Activated naive CD4-positive, alpha-beta T cell treated with anti-CD3 and anti-CD28 coated beads, Interleukin-2, amount 10 ng/mL, durations not matched to agents 7 days and 5 days (primary cell): ENCODE data around the gene COL7A1.
A peak's percentile ranks its signal among the peaks of the same experiment; 100 is the strongest.

Experiments used
- CTCF ChIA-PET: fragments of 350-600 bp; sonication (Branson Sonifier 250); formaldehyde crosslinking; loops from one replicate; lab custom pipeline; 2021; ENCODE audit warnings: antibody characterized with exemption; lab: Charles Lee
- DNase-seq: peaks from one replicate; pipeline ENCODE4 v3.0.0-alpha.2; 2020
- H3K27ac Mint-ChIP-seq: one replicate; pipeline ENCODE4 v1.8.0; 2021; ENCODE audit warnings: mild to moderate bottlenecking, moderate library complexity, mixed read lengths
- H3K27me3 Mint-ChIP-seq: one replicate; pipeline ENCODE4 v1.8.0; 2021; ENCODE audit warnings: mild to moderate bottlenecking, mixed read lengths
- H3K36me3 Mint-ChIP-seq: one replicate; pipeline ENCODE4 v1.8.0; 2021; ENCODE audit warnings: mixed read lengths
- H3K4me1 Mint-ChIP-seq: one replicate; pipeline ENCODE4 v1.8.0; 2021; ENCODE audit warnings: mixed read lengths
- H3K4me3 Mint-ChIP-seq: one replicate; pipeline ENCODE4 v1.8.0; 2021; ENCODE audit warnings: mild to moderate bottlenecking, moderate library complexity, mixed read lengths
- H3K9me3 Mint-ChIP-seq: one replicate; pipeline ENCODE4 v1.8.0; 2021; ENCODE audit warnings: mixed read lengths

Gene COL7A1

GRCh38 chr3:48591886-48592518 lies 3.1 kb downstream of the COL7A1 start:
- Mint-ChIP-seq H3K9me3 (no peaks in the 10 kb centered on the region), H3K27ac (no peak overlapping the region), H3K27me3 (peaks cover 91% of the 10 kb centered on the region), H3K4me3 (no peak overlapping the region), H3K36me3 (no peaks in the 10 kb centered on the region), H3K4me1 (peaks cover 6% of the 10 kb centered on the region)
- no peak for DNase-seq
- CTCF ChIA-PET, result no interaction called here

GRCh38 chr3:48591436-48591835 lies 3.7 kb downstream of the COL7A1 start:
- no peaks in the 10 kb centered on the region for H3K36me3 Mint-ChIP-seq
- CTCF ChIA-PET, result no interaction called here
- no peak for DNase-seq
- no peak overlapping the region for H3K27ac Mint-ChIP-seq
- peaks cover 88% of the 10 kb centered on the region for H3K27me3 Mint-ChIP-seq
- H3K4me3 Mint-ChIP-seq, result no peak overlapping the region
- H3K4me1 Mint-ChIP-seq, result peaks cover 6% of the 10 kb centered on the region
- H3K9me3 Mint-ChIP-seq, result no peaks in the 10 kb centered on the region

- CTCF ChIA-PET, result no interaction called here
- no peak overlapping the region for H3K4me3 Mint-ChIP-seq
- no peaks in the 10 kb centered on the region for H3K9me3 Mint-ChIP-seq
- peaks cover 56% of the 10 kb centered on the region for H3K27me3 Mint-ChIP-seq
- H3K27ac Mint-ChIP-seq, result no peak overlapping the region
- no peaks in the 10 kb centered on the region for H3K36me3 Mint-ChIP-seq
- no peak for DNase-seq
- H3K4me1 Mint-ChIP-seq, result no peaks in the 10 kb centered on the region
Measured at GRCh38 chr3:48588230-48588629, 6.9 kb downstream of the COL7A1 start.

- Mint-ChIP-seq H3K36me3 (no peaks in the 10 kb centered on the region), H3K27me3 (peaks cover 51% of the 10 kb centered on the region), H3K27ac (no peak overlapping the region), H3K4me1 (no peaks in the 10 kb centered on the region), H3K9me3 (no peaks in the 10 kb centered on the region), H3K4me3 (no peak overlapping the region)
- CTCF ChIA-PET, result no interaction called here
- no peak for DNase-seq
Measured at GRCh38 chr3:48587686-48588085, 7.4 kb downstream of the COL7A1 start.

GRCh38 chr3:48585411-48585810 lies 9.7 kb downstream of the COL7A1 start:
- CTCF ChIA-PET, result no interaction called here
- no peak for DNase-seq
- Mint-ChIP-seq H3K4me3 (no peak overlapping the region), H3K9me3 (no peaks in the 10 kb centered on the region), H3K36me3 (no peaks in the 10 kb centered on the region), H3K27ac (no peak overlapping the region), H3K27me3 (peaks cover 30% of the 10 kb centered on the region), H3K4me1 (no peaks in the 10 kb centered on the region)

- H3K27ac Mint-ChIP-seq, result no peak overlapping the region
- no peak for DNase-seq
- H3K9me3 Mint-ChIP-seq, result no peaks in the 10 kb centered on the region
- H3K27me3 Mint-ChIP-seq, result peaks cover 25% of the 10 kb centered on the region
- CTCF ChIA-PET, result no interaction called here
- H3K4me3 Mint-ChIP-seq, result no peak overlapping the region
- H3K4me1 Mint-ChIP-seq, result no peaks in the 10 kb centered on the region
- H3K36me3 Mint-ChIP-seq, result no peaks in the 10 kb centered on the region
Measured at GRCh38 chr3:48584836-48585235, 10.3 kb downstream of the COL7A1 start.

GRCh38 chr3:48581621-48582481 lies 13.3 kb downstream of the COL7A1 start:
- H3K4me3 Mint-ChIP-seq, result no peak overlapping the region
- H3K9me3 Mint-ChIP-seq, result no peaks in the 10 kb centered on the region
- DNase-seq, result no peak
- CTCF ChIA-PET, result no interaction called here
- no peaks in the 10 kb centered on the region for H3K4me1 Mint-ChIP-seq
- no peak overlapping the region for H3K27ac Mint-ChIP-seq
- H3K36me3 Mint-ChIP-seq, result no peaks in the 10 kb centered on the region
- no peaks in the 10 kb centered on the region for H3K27me3 Mint-ChIP-seq

GRCh38 chr3:48576647-48577046 lies 18.5 kb downstream of the COL7A1 start:
- DNase-seq, result no peak
- CTCF ChIA-PET, result interaction anchor here (0.6 kb wide), 1 partner anchor 294 kb away, joined by 3 read pairs; no protein-coding TSS in a partner anchor
- Mint-ChIP-seq H3K9me3 (no peaks in the 10 kb centered on the region), H3K27me3 (no peaks in the 10 kb centered on the region), H3K4me3 (no peak overlapping the region), H3K36me3 (no peaks in the 10 kb centered on the region), H3K27ac (no peak overlapping the region), H3K4me1 (no peaks in the 10 kb centered on the region)

- Mint-ChIP-seq H3K9me3 (no peaks in the 10 kb centered on the region), H3K27me3 (no peaks in the 10 kb centered on the region), H3K4me3 (no peak overlapping the region), H3K27ac (no peak overlapping the region), H3K4me1 (no peaks in the 10 kb centered on the region), H3K36me3 (no peaks in the 10 kb centered on the region)
- DNase-seq, result no peak
- CTCF ChIA-PET, result no interaction called here
Measured at GRCh38 chr3:48575366-48575765, 19.8 kb downstream of the COL7A1 start.

GRCh38 chr3:48573973-48574585 lies 21.1 kb downstream of the COL7A1 start:
- H3K9me3 Mint-ChIP-seq, result no peaks in the 10 kb centered on the region
- H3K4me1 Mint-ChIP-seq, result no peaks in the 10 kb centered on the region
- H3K27me3 Mint-ChIP-seq, result no peaks in the 10 kb centered on the region
- peak overlapping the region; percentile 25 for H3K27ac Mint-ChIP-seq
- CTCF ChIA-PET, result no interaction called here
- H3K36me3 Mint-ChIP-seq, result no peaks in the 10 kb centered on the region
- DNase-seq, result no peak
- H3K4me3 Mint-ChIP-seq, result no peak overlapping the region

- CTCF ChIA-PET, result interaction anchor here (1.1 to 1.4 kb wide), 2 partner anchors 15 to 172 kb away, joined by 3 to 4 read pairs; no protein-coding TSS in a partner anchor
- H3K36me3 Mint-ChIP-seq, result no peaks in the 10 kb centered on the region
- no peak overlapping the region for H3K27ac Mint-ChIP-seq
- H3K4me1 Mint-ChIP-seq, result no peaks in the 10 kb centered on the region
- no peaks in the 10 kb centered on the region for H3K27me3 Mint-ChIP-seq
- no peak for DNase-seq
- H3K9me3 Mint-ChIP-seq, result no peaks in the 10 kb centered on the region
- H3K4me3 Mint-ChIP-seq, result no peak overlapping the region
Measured at GRCh38 chr3:48572517-48572916, 22.6 kb downstream of the COL7A1 start.

GRCh38 chr3:48571938-48572337 lies 23.2 kb downstream of the COL7A1 start:
- Mint-ChIP-seq H3K4me3 (no peak overlapping the region), H3K36me3 (no peaks in the 10 kb centered on the region), H3K27me3 (no peaks in the 10 kb centered on the region), H3K4me1 (no peaks in the 10 kb centered on the region), H3K27ac (no peak overlapping the region), H3K9me3 (no peaks in the 10 kb centered on the region)
- CTCF ChIA-PET, result interaction anchor here (1.4 kb wide), 1 partner anchor 171 kb away, joined by 4 read pairs; no protein-coding TSS in a partner anchor
- no peak for DNase-seq

GRCh38 chr3:48569808-48570450 lies 25.2 kb downstream of the COL7A1 start:
- DNase-seq, result no peak
- H3K27me3 Mint-ChIP-seq, result no peaks in the 10 kb centered on the region
- no peaks in the 10 kb centered on the region for H3K9me3 Mint-ChIP-seq
- H3K4me3 Mint-ChIP-seq, result no peak overlapping the region
- CTCF ChIA-PET, result interaction anchor here (3.8 kb wide), 1 partner anchor 12 kb away, joined by 13 read pairs; no protein-coding TSS in a partner anchor
- peaks cover 7% of the 10 kb centered on the region for H3K4me1 Mint-ChIP-seq
- no peak overlapping the region for H3K27ac Mint-ChIP-seq
- H3K36me3 Mint-ChIP-seq, result no peaks in the 10 kb centered on the region

GRCh38 chr3:48569400-48569799 lies 25.7 kb downstream of the COL7A1 start:
- no peak overlapping the region for H3K27ac Mint-ChIP-seq
- peaks cover 7% of the 10 kb centered on the region for H3K4me1 Mint-ChIP-seq
- no peak for DNase-seq
- no peaks in the 10 kb centered on the region for H3K9me3 Mint-ChIP-seq
- no peaks in the 10 kb centered on the region for H3K27me3 Mint-ChIP-seq
- CTCF ChIA-PET, result interaction anchor here (3.8 kb wide), 1 partner anchor 11 kb away, joined by 13 read pairs; no protein-coding TSS in a partner anchor
- no peaks in the 10 kb centered on the region for H3K36me3 Mint-ChIP-seq
- no peak overlapping the region for H3K4me3 Mint-ChIP-seq
